Neutrophil (primary cell): Measurements from ENCODE around the gene TMEM258.

Experiments used
- H3K27ac ChIP-seq: fragments of 200-600 bp; sonication (generic); 2 replicates; pipeline ENCODE4 v1.5.1; 2016; ENCODE audit warnings: mild to moderate bottlenecking, moderate library complexity
- H3K27me3 ChIP-seq: fragments of 200-600 bp; sonication (generic); 2 replicates; pipeline ENCODE4 v1.6.0; 2016; ENCODE audit warnings: mild to moderate bottlenecking
- H3K36me3 ChIP-seq: fragments of 200-600 bp; sonication (generic); 2 replicates; pipeline ENCODE4 v1.5.1; 2017
- H3K4me1 ChIP-seq, 2 experiments: fragments of 200-600 bp in 1 of 2; sonication (generic) in 1 of 2; 1 replicate in 1 of 2; 2 replicates in 1 of 2; pipeline versions ENCODE4 v1.5.1 to v1.6.1; 2013 to 2016; ENCODE audit warnings: low read depth in 1 of 2, low read length in 1 of 2, mild to moderate bottlenecking in 1 of 2, moderate library complexity in 1 of 2; ENCODE audit not compliant: control insufficient read depth in 1 of 2, insufficient read depth in 1 of 2
- H3K4me3 ChIP-seq, 2 experiments: fragments of 200-600 bp in 1 of 2; sonication (generic) in 1 of 2; 1 replicate in 1 of 2; 2 replicates in 1 of 2; pipeline ENCODE4 v1.5.1; 2013 to 2016; ENCODE audit warnings: low read depth in 1 of 2, low read length in 1 of 2, mild to moderate bottlenecking in 1 of 2, moderate library complexity in 1 of 2
- H3K9me3 ChIP-seq: fragments of 200-600 bp; sonication (generic); 2 replicates; pipeline ENCODE4 v1.5.1; 2016
- CTCF ChIP-seq: fragments of 200-600 bp; sonication (generic); IDR thresholded peaks from 2 replicates; pipeline ENCODE4 v1.5.1; 2016; ENCODE audit warnings: antibody characterized with exemption

TMEM258 gene

DNA sequence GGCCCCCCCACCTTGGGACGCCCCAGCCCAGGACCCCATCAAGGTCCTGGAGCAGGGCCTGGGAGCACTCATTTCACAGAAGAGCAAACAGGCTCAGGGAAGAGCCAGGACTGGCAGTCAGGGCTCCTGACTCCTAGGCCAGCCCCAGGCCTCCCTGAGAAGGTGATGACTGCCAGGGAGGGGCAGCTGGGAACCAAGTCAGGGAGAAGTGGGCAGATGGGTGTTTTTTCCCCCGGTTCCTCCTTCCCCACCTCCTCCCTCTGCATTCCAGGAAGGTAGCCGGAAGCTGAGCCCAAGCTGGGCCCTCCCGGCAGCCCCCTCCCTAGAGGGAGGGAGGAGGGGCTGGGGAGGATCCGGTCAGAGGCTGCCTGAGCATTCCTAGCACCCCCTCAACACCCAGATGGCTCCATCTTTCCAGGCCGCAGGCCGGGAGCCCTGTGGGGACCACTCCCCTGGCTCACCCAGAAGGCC, 20.4 kb downstream of the TMEM258 start:
- H3K9me3 ChIP-seq = no peaks in the 10 kb centered on the region
- H3K4me3 ChIP-seq = no peak overlapping the region
- peaks cover 10% of the 10 kb centered on the region for H3K27me3 ChIP-seq
- no peaks in the 10 kb centered on the region for H3K36me3 ChIP-seq
- H3K27ac ChIP-seq = peak overlapping the region; percentile 39
- H3K4me1 ChIP-seq = peaks cover 9% of the 10 kb centered on the region in 2 experiments
- no peak for TF ChIP-seq CTCF

DNA sequence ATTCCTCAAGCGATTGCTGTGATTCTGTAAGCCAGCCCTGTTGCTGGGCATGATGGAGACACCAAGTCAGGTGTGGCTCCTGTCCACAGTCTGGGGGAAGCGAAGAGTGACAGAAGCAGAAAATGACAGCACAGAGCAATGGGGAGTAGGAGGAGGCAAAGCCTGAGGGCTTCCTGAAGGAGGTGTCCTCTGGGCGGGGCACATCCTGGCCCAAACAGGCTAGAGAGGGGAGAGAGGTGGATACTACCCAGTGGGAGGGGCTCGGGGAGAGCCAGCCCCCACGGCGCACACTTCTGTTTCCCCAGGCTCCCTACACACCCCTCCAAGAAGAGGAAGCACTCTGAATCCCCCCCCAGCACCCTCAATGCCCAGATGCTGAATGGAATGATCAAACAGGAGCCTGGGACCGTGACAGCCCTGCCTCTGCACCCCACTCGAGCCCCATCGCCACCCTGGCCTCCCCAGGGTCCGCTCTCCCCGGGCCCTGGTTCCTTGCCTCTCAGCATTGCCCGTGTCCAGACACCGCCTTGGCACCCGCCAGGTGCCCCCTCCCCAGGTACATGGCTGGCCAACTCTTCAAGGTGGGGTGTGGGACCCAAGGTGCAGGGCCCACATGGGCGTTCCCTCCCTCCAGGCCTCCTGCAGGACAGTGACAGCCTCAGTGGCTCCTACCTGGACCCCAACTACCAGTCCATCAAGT, 21.1 kb downstream of the TMEM258 start:
- TF ChIP-seq CTCF = no peak
- peaks cover 3% of the 10 kb centered on the region for H3K27me3 ChIP-seq
- H3K4me3 ChIP-seq = no peak overlapping the region
- H3K27ac ChIP-seq = no peak overlapping the region
- peaks cover 6 to 9% of the 10 kb centered on the region in 2 experiments for H3K4me1 ChIP-seq
- H3K36me3 ChIP-seq = no peaks in the 10 kb centered on the region
- H3K9me3 ChIP-seq = no peaks in the 10 kb centered on the region

GRCh38 chr11:61769946-61770683, 22.3 kb downstream of the TMEM258 start:
- TF ChIP-seq CTCF = no peak
- Histone ChIP-seq H3K4me1 (peaks cover 6 to 9% of the 10 kb centered on the region in 2 experiments), H3K27me3 (no peaks in the 10 kb centered on the region)

DNA sequence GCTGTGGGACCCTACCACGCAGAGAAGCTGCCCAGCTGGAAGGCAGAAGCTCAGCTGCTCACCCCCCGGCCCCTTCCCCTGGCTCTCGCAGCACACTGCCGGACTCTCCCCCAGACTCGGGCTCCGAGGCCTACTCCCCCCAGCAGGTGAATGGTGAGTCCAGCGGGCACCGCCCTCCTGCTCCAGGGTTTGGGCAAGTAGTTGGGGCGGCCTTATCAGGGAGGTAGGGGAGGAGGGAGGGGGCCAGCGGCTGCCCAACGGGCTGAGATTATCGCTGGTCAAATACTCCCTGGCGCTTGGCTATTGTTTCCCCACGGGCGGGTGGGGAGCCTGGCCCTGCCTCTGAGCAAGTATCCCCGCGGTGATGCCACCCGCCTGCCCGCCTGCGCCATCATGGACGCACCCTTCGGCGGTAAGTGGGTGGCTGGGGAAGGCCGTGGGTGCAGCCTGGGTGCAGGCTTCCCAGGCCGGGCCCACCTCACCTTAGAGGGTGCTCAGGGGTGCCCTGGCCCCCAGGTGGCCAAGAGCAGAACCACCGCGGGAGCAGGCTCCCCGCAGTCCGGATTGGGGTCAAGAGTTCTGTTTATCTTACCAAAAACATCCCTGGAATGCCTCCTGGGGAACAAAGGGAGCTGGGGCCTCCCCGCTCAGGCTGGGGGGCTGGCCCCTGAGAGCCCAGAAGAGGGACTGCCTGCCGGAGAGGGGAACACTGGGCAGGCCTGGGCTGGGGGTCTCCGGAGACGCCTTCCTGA, 23.1 kb downstream of the TMEM258 start:
- Histone ChIP-seq H3K4me1 (peaks cover 6 to 9% of the 10 kb centered on the region in 2 experiments), H3K27ac (no peak overlapping the region), H3K4me3 (no peak overlapping the region), H3K27me3 (no peaks in the 10 kb centered on the region), H3K9me3 (no peaks in the 10 kb centered on the region), H3K36me3 (no peaks in the 10 kb centered on the region)
- no peak for TF ChIP-seq CTCF

More at GRCh38 chr11:61769946-61770683, 22.3 kb downstream of the TMEM258 start:
- Histone ChIP-seq H3K9me3 (no peaks in the 10 kb centered on the region), H3K27ac (no peak overlapping the region), H3K36me3 (no peaks in the 10 kb centered on the region), H3K4me3 (no peak overlapping the region)

- no peak for TF ChIP-seq CTCF
- Histone ChIP-seq H3K27ac (no peak overlapping the region), H3K36me3 (no peaks in the 10 kb centered on the region), H3K27me3 (no peaks in the 10 kb centered on the region), H3K4me3 (no peak overlapping the region), H3K4me1 (peaks cover 6 to 9% of the 10 kb centered on the region in 2 experiments), H3K9me3 (no peaks in the 10 kb centered on the region)
Observed at GRCh38 chr11:61768376-61769076, 23.9 kb downstream of the TMEM258 start.
